ENCODE results near the gene INTS1.

Gene INTS1

GRCh38 chr7:1484569-1484968 lies 19.6 kb downstream of the INTS1 start:
- no peak for FAIRE-seq

GRCh38 chr7:1483536-1484505 lies 20.4 kb downstream of the INTS1 start:
- FAIRE-seq: no peak

DNA sequence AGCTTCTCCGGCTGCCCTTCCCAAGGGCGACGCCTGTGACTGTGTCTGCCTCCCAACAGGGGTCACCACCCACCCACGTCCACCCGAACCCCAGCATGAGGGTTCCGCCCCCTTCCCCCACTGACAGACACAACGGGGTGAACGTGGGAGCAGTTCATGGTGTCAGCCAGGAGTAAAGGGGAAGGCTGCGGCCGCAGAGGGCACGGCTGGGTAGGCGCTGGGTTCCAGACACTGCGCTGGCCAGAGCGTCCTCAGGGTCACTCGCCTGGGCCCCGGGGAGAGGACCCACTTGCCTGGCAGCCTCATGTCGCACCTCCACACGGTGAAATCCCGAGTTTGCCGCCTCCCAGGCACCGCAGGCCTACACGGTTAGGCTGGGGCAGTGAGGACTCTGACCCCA lies 21.1 kb downstream of the INTS1 start:
- no peak for FAIRE-seq

- FAIRE-seq: no peak
These were observed 22.9 kb downstream of the INTS1 start for GRCh38 chr7:1481300-1481699.

GRCh38 chr7:1480670-1481069 lies 23.5 kb downstream of the INTS1 start:
- FAIRE-seq: no peak

DNA sequence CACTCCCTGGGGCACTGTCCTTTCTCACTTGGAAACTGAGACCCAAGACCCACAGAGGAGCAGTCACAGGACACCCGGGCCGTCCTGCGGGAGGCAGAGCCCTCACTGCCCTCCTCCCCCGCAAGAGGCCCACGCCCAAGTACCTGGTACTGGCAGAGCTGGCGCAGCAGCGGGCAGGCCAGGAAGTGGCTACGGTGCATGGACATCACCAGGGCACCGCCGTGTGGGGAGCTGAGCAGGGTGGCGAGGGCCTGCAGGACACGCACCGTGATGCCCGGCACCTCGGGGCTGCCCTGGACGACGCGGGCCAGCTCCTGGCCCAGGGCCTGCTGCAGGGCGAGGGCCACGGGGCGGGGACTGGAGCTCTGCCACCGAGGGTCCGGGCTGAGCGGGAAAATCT lies 24.9 kb downstream of the INTS1 start:
- no peak for FAIRE-seq

GRCh38 chr7:1478480-1478879 lies 25.7 kb downstream of the INTS1 start:
- FAIRE-seq: no peak

GRCh38 chr7:1476859-1477258 lies 27.3 kb downstream of the INTS1 start:
- no peak for FAIRE-seq

GRCh38 chr7:1475991-1476390 lies 28.2 kb downstream of the INTS1 start:
- no peak for FAIRE-seq

DNA sequence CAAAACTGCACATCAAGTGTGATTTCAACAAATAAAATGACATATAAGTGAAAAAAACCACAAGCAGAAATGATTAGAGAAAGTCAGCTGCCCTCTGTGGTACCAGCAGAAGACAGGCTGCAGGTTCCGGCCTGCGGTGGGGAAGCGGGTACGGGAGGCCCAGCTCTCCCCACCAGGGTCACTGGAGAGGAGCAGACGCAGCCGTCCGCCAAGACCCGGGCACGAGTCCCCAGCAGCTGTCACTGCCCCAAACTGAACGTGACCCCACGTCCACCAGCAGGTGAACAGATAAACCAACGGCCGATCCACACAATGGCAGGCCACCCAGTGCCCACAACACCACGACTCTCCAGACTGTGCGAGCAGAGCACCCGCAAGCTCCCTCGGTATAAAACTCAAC lies 28.8 kb downstream of the INTS1 start:
- no peak for FAIRE-seq

GRCh38 chr7:1474736-1475135 lies 29.5 kb downstream of the INTS1 start:
- FAIRE-seq: no peak

DNA sequence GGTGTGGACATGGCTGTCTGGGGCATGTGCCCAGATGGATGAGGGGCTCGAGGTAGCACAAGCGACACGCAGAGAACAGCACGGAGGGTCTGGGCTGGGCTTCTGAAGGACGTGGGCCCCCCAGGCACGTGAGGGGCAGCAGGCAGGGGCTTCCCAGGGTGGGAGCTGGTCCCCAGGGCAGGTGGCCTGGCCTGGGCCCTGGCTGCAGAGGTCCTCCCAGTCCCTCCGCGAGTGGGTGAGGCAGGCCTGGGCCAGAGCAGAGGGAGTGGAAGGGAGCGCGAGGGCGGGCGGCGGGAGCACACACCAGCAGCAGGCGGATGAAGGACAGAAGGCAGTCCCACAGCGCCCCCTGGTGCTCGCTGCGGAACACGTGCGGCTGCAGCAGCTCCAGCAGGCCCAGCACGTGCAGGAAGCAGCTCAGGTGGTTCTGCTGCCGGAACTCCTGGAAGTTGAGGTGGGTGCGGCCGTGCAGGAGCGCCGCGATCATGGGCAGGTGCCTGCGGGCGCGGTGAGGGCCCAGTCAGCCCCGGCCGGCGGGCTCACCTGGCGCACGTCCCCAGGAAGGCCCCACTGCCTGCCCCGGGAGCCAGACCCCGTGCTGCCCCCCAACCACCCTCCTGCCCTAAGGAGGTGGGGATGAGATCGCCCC lies 30.2 kb downstream of the INTS1 start:
- FAIRE-seq: no peak

GRCh38 chr7:1470901-1471300 lies 33.3 kb downstream of the INTS1 start:
- FAIRE-seq: no peak

DNA sequence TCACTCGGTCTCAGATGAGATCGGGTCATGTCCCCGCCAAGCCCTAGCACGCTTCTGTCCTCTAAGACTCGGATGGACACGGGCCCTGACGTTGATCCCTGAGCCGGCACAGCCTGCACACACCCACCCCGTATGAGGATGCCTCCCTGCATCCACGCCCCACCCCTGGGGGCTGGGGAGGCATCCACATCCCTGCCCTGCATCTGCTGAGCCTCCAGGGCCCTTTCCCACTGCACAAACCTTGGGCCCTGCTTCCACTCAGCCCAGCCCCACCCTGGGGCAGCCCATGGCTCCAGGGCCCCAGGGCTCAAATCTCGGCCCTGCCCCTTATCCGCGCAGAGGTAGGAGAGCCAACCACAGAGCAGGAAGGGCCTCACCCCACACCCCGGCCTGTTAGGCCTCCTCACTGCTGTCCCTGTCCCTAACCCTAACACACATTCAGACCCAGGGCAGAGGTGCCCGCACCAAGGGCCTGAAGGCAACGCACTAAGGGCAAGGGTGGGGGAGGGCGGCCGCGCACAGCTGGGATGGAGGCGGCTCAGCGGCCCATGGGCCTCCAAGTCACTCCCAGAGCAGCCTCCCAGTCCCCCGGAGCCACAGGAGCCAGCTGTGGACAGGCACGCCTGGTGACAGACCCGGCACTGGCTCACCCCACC lies 35.4 kb downstream of the INTS1 start:
- no peak for FAIRE-seq

GRCh38 chr7:1468203-1468602 lies 36.0 kb downstream of the INTS1 start:
- FAIRE-seq: no peak

DNA sequence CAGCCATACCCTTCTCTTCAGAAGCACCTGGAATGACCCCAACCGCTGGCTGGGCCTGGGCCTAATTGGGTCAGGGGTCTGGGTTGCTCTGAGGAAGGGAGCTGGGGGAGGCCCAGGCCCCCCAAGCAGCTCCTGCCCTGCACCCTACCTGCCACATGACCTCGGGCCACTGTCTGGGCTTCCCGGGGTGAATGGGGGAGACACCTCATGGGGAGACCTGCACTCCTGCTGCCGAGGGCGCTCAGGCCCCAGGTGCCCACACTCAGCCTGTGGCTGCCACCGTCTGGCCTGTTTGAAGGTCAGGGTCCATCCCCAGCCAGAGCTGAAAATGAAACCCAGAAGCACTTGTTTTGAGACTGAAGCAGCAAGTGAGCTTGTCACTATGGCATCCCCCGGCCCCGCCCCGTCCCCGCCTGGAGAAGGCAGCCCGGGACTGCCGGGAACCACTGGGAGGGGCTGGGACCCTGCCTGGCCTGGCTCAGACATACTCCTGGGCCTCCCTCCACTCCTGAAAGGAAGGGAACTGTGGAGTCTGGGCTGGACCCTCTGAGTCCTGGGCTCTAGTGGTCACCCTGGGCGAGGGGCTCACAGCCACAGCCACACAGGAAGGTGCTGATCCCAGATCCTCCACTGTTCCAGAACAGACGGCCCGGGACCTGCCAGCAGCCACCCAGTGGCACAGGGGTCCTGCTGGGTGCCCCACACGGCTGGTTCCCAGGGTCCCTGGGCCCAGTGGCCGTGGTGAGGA lies 37.5 kb downstream of the INTS1 start:
- FAIRE-seq: no peak

- FAIRE-seq: no peak
These were observed 39.5 kb downstream of the INTS1 start for GRCh38 chr7:1464694-1465093.

DNA sequence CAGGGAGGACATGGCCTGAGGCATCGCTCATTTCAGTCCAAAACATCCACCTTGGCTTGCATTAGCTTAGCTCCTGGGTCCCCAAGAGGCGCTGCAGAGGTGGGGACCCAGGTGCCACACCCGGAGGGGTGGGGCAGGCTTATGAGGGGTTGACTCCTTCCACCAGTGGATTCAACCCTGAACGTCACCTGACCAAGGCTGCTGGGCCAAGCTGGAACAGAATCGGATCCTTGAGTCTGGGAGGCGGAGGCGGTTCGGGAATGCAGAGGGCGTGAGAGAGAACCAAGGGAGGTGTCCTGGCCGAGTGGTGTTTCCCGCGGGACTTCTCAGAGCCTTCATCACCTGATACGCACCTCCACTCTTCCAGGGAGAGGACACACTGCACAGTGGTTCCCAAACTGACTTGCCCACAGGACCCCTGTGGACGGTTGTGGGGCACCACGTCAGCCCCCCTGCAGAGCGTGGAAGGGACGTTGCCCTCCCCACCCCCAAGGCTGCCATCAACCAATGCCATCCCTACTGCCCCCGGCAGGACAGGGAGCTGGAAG lies 40.4 kb downstream of the INTS1 start:
- FAIRE-seq: no peak

GRCh38 chr7:1461646-1462375 lies 42.4 kb downstream of the INTS1 start:
- no peak for FAIRE-seq

GRCh38 chr7:1460821-1461645 lies 43.2 kb downstream of the INTS1 start:
- no peak for FAIRE-seq
